ENCODE results near the gene MCMBP.
"Not testable (repeated sequence)": the region's sequence is repeated elsewhere in the genome, so short reads cannot be mapped to it uniquely, and the experiment has no call there.

The MCMBP gene

DNA sequence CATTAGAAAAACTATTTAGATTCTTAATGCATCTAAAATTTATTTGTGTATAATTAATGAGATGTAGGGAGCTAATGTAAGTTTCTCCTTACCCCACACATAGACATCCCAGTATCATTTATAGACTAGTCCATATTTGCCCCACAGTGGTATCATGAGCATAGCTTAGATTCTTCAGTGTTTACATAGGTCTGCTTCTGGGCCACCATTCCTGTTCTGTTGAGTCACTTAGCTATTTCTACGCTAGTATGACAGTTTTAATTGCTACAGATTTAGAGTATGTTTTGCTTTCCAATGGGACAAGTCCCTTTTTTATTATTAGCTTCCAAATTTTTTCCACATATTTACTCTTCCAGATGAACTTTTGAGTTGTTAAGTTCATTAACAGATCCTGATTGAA is 69.4 kb downstream of the MCMBP start:
- TF ChIP-seq, protein P1, sequence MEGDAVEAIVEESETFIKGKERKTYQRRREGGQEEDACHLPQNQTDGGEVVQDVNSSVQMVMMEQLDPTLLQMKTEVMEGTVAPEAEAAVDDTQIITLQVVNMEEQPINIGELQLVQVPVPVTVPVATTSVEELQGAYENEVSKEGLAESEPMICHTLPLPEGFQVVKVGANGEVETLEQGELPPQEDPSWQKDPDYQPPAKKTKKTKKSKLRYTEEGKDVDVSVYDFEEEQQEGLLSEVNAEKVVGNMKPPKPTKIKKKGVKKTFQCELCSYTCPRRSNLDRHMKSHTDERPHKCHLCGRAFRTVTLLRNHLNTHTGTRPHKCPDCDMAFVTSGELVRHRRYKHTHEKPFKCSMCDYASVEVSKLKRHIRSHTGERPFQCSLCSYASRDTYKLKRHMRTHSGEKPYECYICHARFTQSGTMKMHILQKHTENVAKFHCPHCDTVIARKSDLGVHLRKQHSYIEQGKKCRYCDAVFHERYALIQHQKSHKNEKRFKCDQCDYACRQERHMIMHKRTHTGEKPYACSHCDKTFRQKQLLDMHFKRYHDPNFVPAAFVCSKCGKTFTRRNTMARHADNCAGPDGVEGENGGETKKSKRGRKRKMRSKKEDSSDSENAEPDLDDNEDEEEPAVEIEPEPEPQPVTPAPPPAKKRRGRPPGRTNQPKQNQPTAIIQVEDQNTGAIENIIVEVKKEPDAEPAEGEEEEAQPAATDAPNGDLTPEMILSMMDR (IDR thresholded peaks at IDR 0.05), result no peak
- DNase-seq (ENCODE audit: low spot score), result no peak
- Histone ChIP-seq H3K27ac (no peak overlapping the region), H3K4me3 (no peak overlapping the region)

DNA sequence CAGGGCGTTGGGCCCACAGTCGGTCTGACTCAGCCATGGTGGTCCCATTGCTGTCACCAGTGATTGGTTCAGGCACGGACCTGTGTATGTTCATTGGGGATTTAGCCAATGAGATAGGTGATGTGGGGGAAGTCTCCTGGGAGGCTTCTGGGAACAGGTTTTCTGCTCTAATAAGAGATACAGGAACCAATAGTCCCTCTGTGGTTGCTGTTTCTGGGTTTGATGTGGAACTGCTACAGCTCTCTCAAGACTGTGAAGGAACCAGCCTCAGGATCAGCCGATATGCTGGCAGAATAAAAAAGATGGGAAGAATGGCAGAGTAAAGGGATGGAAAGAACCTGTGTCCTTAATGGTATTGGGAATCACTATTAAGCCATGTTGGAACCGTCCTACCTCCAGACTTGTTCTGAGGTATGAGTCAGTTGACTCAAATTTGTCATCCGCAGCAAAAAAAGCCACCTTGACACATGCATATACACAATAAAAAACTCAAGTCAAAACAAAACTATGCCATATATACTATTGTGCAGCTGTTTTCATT is 70.6 kb downstream of the MCMBP start:
- Histone ChIP-seq H3K27ac (no peak overlapping the region), H3K4me3 (no peak overlapping the region)
- no peak for DNase-seq (ENCODE audit: low spot score)
- TF ChIP-seq, protein P1 (IDR thresholded peaks at IDR 0.05), result no peak

DNA sequence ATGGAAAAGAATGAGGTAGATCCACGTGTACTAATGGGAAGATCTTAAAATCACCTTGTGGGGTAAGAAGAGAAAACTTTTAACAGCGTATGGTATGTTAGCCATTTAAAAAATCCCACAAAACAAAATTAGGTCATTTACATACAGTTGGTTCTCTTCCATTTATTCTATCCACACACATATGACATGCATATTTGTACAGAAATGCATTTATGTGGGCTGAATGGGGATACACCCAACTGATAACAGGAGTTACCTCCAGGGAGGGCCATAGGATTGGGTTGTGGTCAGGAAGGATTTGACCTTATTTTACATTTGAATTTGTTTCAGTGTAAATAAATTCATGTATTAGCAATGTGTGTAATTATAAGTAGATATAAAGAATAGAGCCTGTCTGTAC is 71.5 kb downstream of the MCMBP start:
- Histone ChIP-seq H3K27ac (no peak overlapping the region), H3K4me3 (no peak overlapping the region)
- TF ChIP-seq, protein P1 (IDR thresholded peaks at IDR 0.05), result no peak
- no peak for DNase-seq (ENCODE audit: low spot score)

DNA sequence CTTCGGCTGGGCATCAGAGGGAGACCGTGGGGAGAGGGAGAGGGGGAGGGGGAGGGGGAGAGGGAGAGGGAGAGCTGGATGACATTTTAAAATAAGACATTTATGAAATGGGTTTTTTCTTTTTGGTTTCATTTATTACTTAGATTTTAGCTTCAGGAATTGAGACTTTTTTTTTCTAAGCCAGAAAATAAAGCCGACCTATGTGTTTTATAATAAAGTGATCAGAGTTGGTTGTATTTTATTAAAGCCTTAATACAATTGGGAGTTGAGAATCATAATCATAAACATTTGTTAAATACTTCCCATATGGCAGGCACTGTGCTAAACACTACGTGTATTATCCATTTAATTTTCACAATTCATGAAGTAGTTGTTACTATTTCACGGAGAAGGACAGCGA is 76.6 kb downstream of the MCMBP start:
- Histone ChIP-seq H3K4me3 (no peak overlapping the region), H3K27ac (no peak overlapping the region)
- DNase-seq (ENCODE audit: low spot score), result no peak
- TF ChIP-seq, protein P1 (IDR thresholded peaks at IDR 0.05), result no peak

DNA sequence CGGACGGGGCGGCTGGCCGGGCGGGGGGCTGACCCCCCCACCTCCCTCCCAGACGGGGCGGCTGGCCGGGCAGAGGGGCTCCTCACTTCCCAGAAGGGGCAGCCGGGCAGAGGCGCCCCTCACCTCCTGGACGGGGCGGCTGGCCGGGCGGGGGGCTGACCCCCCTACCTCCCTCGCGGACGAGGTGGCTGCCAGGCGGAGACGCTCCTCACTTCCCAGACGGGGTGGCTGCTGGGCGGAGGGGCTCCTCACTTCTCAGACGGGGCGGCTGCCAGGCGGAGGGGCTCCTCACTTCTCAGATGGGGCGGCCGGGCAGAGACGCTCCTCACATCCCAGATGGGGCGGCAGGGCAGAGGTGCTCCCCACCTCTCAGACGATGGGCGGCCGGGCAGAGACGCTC is 77.5 kb downstream of the MCMBP start:
- not testable (repeated sequence) for DNase-seq (ENCODE audit: low spot score); H3K4me3 ChIP-seq; H3K27ac ChIP-seq

DNA sequence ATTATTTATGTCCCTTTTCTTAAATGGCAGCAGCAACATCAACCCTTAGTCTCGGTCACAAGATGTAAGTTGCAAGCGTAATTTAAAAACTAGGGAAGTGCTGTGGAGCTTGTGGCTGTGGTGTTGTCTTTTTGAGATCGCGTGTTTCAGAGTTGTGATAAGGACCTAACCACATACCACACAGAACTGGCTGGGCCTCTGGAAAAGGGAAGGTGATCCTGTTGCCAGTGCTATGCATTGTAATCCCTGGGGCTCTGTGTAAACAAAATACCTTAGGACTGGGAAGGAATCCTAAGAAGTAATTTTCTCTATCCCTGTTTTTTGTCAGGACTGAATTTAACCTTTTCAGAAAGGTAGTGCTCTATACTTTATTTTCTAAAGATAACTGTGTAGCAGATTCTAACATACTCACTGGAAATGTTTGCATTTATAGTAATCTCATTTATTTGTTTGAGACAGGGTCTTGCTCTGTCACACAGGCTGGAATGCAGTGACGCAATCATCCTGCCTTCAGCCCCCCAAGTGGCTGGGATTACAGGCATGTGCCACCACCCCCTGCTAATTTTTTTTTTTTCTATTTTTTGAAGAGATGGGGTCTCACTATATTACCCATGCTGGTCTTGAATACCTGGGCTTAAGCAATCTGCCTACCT is 86.4 kb downstream of the MCMBP start:
- H3K27ac ChIP-seq, result no peak overlapping the region
- DNase-seq (ENCODE audit: low spot score), result no peak
- H3K4me3 ChIP-seq, result no peak overlapping the region
- TF ChIP-seq, protein P1 (IDR thresholded peaks at IDR 0.05), result no peak

DNA sequence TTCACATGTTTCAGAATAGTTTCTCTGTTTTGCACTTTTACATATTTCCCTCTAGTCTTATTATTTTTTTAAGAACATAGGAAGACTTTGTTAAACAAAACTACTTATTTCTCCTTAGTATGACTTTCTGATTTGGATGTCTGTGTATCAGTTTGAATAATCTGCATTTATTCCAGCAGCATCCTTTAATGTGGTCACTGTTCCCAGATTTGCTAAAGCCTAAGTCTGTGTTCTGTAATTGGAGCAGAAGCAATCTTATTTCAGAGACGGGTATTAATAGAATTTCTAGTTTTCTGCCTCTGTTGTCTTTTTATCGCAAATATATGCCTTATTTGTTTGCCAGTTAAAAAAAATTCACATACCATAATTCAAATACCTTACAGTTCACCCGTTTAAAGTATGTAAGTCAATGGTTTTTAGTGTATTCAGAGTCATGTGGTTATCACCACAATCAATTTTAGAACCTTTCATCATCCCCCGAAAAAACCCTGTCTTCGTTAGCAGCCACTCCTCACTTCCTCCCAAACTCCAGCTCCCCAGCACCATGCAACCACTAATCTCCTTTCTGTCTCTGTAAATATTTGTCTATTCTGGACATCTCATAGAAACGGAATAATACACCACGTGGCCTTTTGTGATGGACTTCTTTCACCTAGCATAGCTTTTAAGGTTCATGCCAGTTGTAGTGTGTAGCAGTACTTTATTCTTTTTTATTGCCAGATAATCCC is 88.1 kb downstream of the MCMBP start:
- Histone ChIP-seq H3K27ac (no peak overlapping the region), H3K4me3 (no peak overlapping the region)
- TF ChIP-seq, protein P1 (IDR thresholded peaks at IDR 0.05), result no peak
- DNase-seq (ENCODE audit: low spot score), result no peak
